Middle frontal gyrus (tissue), 1 donor: Measurements from ENCODE around the gene NRXN3.

Experiments
- DNase-seq: peaks from one replicate; pipeline ENCODE4 v3.0.0-alpha.2; 2015; ENCODE audit warnings: low spot score; ENCODE audit errors: extremely low spot score

NRXN3 gene

DNA sequence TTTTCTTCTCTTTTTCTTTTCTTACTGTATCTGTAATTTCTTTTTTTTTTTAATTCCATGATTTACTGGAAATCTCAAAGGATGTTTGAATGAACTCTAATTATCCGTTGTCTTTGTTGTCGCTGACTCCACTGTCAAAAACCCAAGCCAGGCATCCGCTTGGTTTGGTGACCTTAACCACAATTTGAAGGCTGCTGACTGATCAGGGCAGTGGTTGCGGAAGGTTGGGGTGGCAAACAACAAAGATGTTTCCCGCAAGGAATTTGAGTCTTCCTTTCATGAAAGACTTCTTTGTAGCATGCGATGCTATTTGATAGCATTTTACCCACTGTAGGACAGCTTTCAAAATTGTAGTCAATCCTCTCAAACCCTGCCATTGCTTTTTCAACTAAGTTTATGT, 1027.3 kb downstream of the NRXN3 start:
- no peak for DNase-seq

DNA sequence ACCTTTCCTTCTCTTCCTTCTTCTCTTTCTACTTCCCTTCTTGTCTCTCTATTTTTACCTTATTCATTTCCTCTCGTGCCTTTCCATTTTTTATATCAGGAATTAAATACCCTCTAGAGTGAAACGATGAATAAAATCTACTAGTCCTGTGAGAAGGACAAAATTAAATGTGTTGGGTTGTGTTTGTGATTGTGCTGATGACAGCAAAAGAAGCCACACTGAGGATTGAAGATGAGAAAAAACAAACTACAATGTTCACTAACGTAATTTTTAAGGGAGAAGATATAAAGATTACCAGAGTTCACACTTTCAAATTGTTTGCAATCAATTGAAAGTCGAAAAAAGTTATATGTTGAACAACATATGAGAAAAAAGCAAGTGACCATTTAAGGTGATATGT, 1029.0 kb downstream of the NRXN3 start:
- no peak for DNase-seq

DNA sequence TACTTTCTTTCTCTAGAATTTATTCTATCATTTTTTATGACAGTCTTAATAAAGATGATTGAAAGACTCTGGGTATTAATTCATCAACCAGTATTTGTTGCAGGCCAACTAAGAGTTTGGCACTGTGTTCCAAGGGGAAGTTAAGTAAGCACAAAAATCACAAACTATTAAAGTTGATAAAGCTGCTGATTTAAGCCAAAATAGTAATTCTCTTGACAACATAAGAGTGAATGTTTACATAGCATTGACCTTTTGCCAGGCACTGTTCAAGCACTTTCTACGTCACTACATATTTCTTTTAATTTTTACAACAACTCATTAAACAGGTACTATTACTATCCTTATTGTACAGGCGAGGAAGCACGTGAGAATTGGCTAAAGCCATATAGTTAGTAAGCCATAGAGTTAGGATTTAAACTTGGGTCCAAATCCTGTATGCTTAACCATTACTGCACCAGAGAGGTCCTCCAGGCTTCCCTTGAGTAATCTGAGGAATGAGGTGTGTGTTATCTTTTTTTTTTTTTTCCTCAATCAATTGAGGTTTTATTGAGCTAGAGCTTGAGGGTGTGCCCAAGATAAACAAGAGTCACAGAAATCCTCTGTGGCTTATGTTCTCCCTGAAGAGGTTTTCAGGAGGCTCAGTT, 1031.5 kb downstream of the NRXN3 start:
- DNase-seq: no peak

DNA sequence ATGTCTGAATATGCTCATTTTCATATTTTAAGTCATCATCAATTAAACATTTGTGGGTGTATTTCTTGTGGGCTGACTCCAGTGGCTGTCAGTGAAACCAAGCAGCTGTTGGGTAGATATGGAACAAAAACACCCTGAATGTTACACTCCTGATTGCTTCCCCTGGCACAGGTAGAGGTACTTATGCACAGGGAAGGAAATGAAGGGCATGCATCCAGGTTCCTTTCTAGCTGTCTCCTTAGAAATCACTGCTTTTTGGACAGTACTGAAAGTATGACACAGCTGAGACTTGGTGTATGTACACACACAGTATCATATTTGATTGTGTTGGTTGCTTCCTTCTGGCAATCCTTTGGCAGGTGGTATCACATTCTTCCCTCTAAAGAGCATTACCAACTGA, 1034.4 kb downstream of the NRXN3 start:
- DNase-seq: no peak

- no peak for DNase-seq
Measured at GRCh38 chr14:79209418-79209817, 1039.2 kb downstream of the NRXN3 start.

- no peak for DNase-seq
Measured at GRCh38 chr14:79225815-79226214, 1055.6 kb downstream of the NRXN3 start.

DNA sequence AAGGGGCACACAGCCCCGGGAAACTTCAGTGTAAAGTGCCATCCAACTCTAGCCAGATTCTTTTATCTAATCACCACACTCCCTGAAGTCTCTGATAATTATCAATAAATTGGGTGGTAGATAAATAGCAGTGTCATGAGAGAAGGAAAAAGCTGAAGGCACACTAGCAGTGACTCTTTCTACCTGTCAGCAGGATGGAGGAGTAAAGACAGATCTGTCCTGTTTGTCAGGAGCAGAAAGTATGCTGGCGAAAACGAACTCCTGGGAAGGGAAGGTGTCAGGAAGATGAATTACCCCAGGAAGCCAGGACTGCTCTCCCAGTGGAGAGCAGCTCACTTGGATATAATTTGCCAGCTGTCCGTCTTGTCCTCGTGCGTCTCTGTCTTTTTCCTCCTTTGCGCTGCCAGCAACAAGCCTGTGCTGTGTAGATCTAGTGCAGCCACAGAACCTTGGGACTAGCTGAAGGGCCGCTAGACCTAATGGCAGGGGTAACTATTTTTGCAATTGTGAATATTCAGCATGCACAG, 1059.3 kb downstream of the NRXN3 start:
- no peak for DNase-seq

DNA sequence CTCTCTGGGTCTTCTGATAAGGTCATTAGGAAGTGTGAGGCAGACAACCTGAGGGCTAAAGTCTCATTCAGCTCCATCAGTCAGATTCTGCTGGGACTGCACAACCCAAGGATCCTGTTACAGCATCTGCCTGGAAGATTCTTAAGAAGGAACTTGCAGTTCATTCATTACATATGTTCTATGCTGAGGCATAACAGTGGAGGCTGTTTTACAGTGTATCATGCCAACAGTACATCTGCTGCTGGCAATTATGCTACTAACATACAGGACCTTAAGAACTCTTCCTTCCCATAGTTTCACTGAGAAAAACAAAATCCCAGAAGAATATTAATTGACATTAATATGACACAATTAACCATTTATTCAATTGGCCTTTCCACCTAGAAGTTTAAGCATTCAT, 1072.5 kb downstream of the NRXN3 start:
- no peak for DNase-seq

DNA sequence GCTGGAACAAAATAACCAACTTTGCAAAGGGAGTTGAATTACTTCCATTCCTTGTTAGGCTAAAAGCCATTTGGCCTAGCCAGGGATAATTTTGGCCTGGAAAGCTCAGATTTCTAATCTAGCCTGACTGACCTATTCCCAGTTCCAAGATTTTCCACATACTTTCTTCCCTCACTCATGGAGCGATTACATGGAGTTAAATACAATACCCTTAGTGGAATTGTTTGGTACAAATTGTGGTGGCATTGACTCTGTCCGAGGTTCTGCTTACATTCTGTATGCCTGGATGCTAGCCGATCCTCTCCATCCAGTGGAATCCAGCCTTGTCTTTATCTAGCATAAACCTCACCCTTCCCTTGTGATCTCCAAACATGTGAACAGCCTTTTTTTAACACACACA, 1076.0 kb downstream of the NRXN3 start:
- no peak for DNase-seq

DNA sequence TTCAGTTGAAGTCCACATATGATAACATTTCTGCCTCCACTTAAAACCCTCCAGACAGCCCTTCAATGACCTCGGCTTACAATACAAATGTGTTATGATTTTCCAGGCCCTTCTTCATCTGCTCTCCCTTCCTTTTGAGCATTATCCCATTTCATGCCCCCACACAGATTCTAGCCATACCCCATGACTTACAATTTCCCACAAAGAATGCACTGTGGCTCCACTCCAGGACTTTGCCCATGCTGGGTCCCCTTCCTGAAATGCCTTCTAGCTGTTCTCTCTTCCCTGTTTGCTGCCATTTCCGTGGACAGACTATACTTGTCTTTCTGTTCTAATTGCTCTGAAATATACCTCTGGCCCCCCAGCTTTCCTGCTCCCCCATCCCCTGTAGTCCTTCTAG, 1078.0 kb downstream of the NRXN3 start:
- no peak for DNase-seq

DNA sequence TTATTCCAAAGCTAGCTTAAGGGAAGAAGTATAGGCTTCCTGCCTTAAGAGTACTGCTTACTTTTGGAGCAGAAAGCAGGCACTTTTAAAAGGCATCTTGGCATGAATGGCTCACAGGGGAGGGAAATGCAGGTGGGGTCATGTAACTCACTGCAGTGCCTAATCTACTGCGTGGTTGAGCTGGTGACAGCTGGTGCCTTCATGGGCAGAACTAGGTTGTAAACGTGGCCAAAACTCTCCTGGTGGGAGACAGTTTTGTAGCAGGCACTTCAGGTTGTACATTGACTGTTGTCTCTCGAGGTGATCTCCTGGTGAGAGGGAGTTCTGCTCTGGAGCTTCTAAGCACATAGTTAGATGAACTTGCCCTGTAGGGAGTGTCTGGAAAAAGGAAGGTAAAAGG, 1078.6 kb downstream of the NRXN3 start:
- no peak for DNase-seq

GRCh38 chr14:79251278-79251677, 1081.1 kb downstream of the NRXN3 start:
- no peak for DNase-seq

GRCh38 chr14:79253576-79253975, 1083.4 kb downstream of the NRXN3 start:
- DNase-seq: no peak

- DNase-seq: no peak
Measured at GRCh38 chr14:79254069-79254775, 1084.0 kb downstream of the NRXN3 start.

GRCh38 chr14:79256380-79256779, 1086.2 kb downstream of the NRXN3 start:
- DNase-seq: no peak

DNA sequence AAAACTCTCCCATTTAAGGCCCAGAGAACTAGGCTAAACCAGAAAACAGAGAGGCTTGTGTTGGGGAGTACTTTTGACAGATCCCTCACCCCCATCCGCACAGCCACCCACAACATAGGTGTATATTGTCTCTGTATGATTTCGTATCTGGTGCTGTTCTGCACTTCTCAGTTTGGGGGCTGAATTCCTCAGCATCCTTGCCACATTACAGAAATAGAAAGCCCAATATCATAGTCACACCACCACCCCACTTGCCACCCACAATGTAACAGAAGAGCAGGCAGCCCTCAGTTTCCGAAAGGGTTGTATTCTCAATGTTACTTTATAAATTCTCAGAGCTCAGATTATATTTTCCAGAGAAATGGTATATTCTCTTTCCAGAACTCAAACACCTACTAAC, 1090.2 kb downstream of the NRXN3 start:
- DNase-seq: no peak

DNA sequence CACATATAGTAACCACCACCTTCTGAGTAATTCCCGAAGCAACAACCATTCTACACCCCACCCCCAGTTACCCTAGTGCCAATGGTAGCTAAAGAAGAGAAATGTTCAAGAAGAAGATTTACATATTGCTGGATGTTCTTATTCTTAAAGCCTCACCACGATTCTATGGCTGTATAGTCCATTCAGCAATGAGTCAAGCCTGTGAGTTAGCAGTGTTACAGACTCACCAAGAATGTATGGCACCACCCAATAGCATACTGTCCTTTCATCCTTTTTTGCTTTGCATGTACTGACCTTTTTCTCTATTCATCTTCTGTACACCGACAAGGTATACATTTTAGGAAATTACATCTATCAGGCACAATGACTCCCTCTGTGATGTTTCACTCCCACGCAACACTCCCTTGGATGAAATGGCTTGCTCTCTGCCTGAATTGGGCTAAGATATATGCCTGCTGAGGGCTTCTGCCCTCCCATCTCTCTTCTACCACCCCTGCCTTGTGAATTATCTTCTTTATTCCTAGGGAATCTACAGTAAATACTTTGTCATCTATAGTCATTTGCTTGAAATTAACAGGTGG, 1095.3 kb downstream of the NRXN3 start:
- DNase-seq: no peak

DNA sequence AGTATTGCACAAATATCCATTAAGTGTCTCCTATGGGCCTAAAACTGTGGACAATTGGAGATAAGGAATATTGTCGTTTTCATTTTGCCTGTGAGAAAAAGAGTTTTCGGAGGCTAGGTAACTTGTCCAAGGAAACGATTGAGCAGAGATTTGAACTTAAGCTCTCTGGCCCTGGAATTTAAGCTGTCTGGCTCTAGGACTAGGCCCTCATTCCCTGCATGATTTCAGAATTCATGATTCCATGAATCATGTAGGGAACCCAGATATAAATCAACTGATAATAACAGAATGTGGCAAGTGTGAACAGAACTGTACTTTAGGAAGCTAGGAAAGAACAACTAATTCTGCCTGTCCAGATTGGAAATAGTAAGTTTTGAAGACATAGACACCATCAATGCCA, 1100.2 kb downstream of the NRXN3 start:
- no peak for DNase-seq

GRCh38 chr14:79271122-79271521, 1100.9 kb downstream of the NRXN3 start:
- DNase-seq: no peak

DNA sequence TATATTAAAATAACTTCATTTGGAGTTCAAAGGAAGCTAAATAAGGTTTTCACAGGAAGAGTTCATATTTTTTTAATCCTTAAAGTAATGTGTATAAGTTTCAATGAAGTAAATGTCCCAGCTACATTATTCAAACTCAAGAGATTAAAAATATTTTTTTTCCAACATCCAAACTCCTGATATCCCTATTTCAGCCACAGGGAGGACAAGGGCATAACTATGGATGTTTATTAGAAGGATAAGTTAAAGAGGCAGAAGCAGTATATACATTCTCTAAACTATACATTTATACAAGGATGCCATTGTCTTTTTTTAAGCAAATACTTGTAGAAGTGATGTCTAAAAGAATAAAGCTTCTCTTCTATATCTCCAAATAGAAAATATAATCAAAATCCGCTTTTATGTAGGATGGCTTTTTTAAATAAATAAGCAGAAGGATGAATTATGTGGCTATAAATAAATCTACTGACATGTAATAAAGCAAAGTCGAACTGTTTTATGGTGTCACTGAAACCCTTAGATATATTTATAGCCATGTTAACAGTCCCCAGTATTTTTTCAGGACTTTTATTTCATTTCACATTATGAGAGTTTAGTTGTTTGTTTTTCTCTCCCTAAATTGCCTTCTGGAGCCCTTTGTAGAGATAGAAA, 1104.6 kb downstream of the NRXN3 start:
- DNase-seq: no peak

GRCh38 chr14:79275292-79275655, 1105.1 kb downstream of the NRXN3 start:
- no peak for DNase-seq

- no peak for DNase-seq
Measured at GRCh38 chr14:79278286-79278797, 1108.2 kb downstream of the NRXN3 start.
